ENCODE data around the gene RXRA.

GRCh38 chr9:134391319-134392231 lies 65.3 kb downstream of the RXRA start:
- TF ChIP-seq CTCF (IDR thresholded peaks at IDR 0.05): no peak
- no peak for TF ChIP-seq EP300 (IDR thresholded peaks at IDR 0.05)
